DND-41 (cell line): Measurements from ENCODE around the gene KLF15.

ENCODE experiments used
- CTCF ChIP-seq: IDR thresholded peaks from 2 replicates; pipeline ENCODE4 v1.5.1; 2012; ENCODE audit warnings: borderline replicate concordance, low read length, moderate library complexity, mild to moderate bottlenecking; ENCODE audit not compliant: poor library complexity, severe bottlenecking; ENCODE audit errors: extremely low read depth
- EZH2 ChIP-seq: IDR thresholded peaks from 3 replicates; pipeline ENCODE4 v1.6.1; 2012; ENCODE audit warnings: borderline replicate concordance, low read depth, mild to moderate bottlenecking, moderate library complexity, low read length, inconsistent platforms; ENCODE audit not compliant: severe bottlenecking

GRCh38 chr3:126305427-126305826, 51.8 kb downstream of the KLF15 start:
- TF ChIP-seq EZH2 (no peak), CTCF (no peak)
